ENCODE measurements around the gene PIM1. TPM values are rescaled to one million over a fixed set of nuclear protein-coding genes. Genes with fewer than 3 reads are reported as not detected.

PIM1 gene
- total and polyA plus RNA-seq, 10 donors: 22.1 to 176 (median 59.3) TPM

- 0 to 1% (median 1%) methylated on average over 2 to 92 of the region's 92 CpGs for WGBS, 5 donors
- H3K4me1 ChIP-seq: peaks cover 29 to 73% (median 67%) of the 10 kb centered on the region in 6 donors
These were observed 585 bp downstream of the PIM1 start for GRCh38 chr6:37170273-37171200.

DNA sequence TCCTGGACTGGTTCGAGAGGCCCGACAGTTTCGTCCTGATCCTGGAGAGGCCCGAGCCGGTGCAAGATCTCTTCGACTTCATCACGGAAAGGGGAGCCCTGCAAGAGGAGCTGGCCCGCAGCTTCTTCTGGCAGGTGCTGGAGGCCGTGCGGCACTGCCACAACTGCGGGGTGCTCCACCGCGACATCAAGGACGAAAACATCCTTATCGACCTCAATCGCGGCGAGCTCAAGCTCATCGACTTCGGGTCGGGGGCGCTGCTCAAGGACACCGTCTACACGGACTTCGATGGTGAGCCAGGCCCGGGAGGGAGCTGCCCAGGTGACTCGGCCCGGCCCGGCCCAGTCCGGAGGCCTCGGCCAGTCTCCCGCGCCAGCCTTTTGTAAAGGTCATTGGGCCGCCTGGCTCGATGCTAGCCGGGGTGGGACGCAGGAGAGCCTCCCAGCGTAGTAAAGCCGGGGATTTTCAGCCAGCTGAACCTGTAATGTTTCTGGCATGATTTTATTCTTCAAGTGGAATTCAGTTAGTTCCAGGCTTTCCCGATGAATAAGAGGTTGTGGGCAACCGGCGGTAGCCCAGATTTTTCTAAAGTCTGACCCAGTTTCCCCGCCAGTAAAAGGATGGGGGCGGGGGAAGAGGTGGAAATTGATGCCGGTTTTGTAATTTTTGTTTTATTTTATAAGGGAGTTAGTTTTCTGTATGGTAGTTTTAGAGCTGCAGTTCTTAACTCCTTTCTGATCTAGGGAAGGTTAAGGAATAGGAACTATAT, 1.4 kb downstream of the PIM1 start:
- Histone ChIP-seq H3K27ac (peak overlapping the region; percentile 58 to 96 (median 92)), H3K4me3 (peak overlapping the region; percentile 78 to 98 (median 92)), H3K36me3 (peaks cover 0 to 51% (median 32%) of the 10 kb centered on the region in 6 donors), H3K9me3 (no peaks in the 10 kb centered on the region), H3K27me3 (replicated peaks in 1 of 7) (peaks cover 0 to 9% (median 0%) of the 10 kb centered on the region in 7 donors), H3K4me1 (peaks cover 38 to 82% (median 76%) of the 10 kb centered on the region in 6 donors)
- 0 to 2% (median 1%) methylated on average over 35 to 45 of the region's 45 CpGs for WGBS, 5 donors
- peak in 2 of 3 donors; percentile 50 to 63 for TF ChIP-seq POLR2AphosphoS5 (IDR thresholded peaks at IDR 0.05)
- TF ChIP-seq CTCF (IDR thresholded peaks at IDR 0.05 in 8 of 11, conservative IDR thresholded peaks at IDR 0.05 in 3 of 11): no peak
- no peak for TF ChIP-seq POLR2A (IDR thresholded peaks at IDR 0.05)
- intact Hi-C loops (cut with DNase I; ENCODE audit: low total_unique reads): no loop called here
- peak; percentile 90 for DNase-seq

More at GRCh38 chr6:37170273-37171200, 585 bp downstream of the PIM1 start:
- Histone ChIP-seq H3K9me3 (no peaks in the 10 kb centered on the region), H3K36me3 (peaks cover 0 to 43% (median 30%) of the 10 kb centered on the region in 6 donors), H3K27me3 (replicated peaks in 1 of 7) (peaks cover 0 to 9% (median 0%) of the 10 kb centered on the region in 7 donors), H3K27ac (peak overlapping the region; percentile 58 to 96 (median 92)), H3K4me3 (peak overlapping the region; percentile 78 to 98 (median 92))
- no peak for DNase-seq
- intact Hi-C loops (cut with DNase I; ENCODE audit: low total_unique reads): no loop called here
- peak in 5 of 11 experiments; percentile 5 to 33 (median 28) for TF ChIP-seq CTCF (IDR thresholded peaks at IDR 0.05 in 8 of 11, conservative IDR thresholded peaks at IDR 0.05 in 3 of 11)
- TF ChIP-seq POLR2AphosphoS5 (IDR thresholded peaks at IDR 0.05): peak in 1 of 3 donors; percentile 5
- no peak for TF ChIP-seq POLR2A (IDR thresholded peaks at IDR 0.05)

DNA sequence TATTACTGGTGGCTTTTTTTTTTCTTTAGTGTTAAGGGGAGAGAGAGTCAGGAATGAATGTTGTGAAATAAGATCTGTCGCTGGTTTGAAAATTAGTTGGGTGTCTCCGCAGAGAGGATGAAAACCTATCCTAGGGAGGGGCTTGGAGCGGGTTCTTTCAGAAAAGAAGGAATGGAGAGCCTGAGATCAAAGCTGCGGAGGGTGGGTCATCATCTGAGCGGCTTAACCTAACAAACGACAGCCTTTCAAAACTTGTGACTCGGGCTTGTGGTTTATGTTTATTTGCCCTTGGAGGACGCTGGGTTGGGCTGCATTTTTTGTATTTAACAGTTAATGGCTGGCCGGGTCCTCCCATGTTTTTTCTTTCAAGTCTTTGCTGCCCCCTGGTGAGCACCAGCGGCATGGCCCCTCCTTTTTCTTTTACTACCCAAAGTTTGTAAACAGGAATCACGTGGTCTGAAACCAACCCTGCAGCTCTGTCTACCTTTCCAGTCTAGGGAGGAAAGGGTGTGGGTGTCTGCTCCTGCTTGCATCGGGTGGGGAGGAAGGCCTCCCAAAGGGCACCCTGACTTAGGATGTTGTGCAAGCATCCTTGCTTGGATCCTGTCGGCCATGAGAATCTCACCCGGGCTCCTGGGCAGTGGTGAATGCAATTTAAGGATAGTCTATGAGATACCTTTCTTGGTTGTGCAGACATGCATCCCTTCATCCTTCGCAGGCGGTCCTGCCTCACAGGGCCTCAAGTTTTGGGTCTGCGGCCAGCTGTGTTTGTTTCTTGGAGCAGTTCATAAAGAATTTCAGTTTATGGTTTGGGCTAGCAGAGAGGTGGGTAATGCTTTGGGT, 2.2 kb downstream of the PIM1 start:
- 4 to 8% (median 6%) methylated on average over 17 of the region's 17 CpGs for WGBS, 5 donors
- peaks cover 0 to 9% (median 0%) of the 10 kb centered on the region in 7 donors for H3K27me3 ChIP-seq (replicated peaks in 1 of 7)
- TF ChIP-seq CTCF (IDR thresholded peaks at IDR 0.05 in 8 of 11, conservative IDR thresholded peaks at IDR 0.05 in 3 of 11) (peak; percentile 75 to 99 (median 97)), POLR2AphosphoS5 (IDR thresholded peaks at IDR 0.05) (peak in 2 of 3 donors; percentile 43 to 72), POLR2A (IDR thresholded peaks at IDR 0.05) (no peak)
- peak overlapping the region; percentile 58 to 96 (median 92) for H3K27ac ChIP-seq
- peaks cover 0 to 51% (median 32%) of the 10 kb centered on the region in 6 donors for H3K36me3 ChIP-seq
- DNase-seq: peak; percentile 92
- H3K9me3 ChIP-seq: no peaks in the 10 kb centered on the region
- H3K4me3 ChIP-seq: peak overlapping the region; percentile 78 to 98 (median 92)
- intact Hi-C loops (cut with DNase I; ENCODE audit: low total_unique reads): loop anchor here (2.0 kb wide), 1 partner anchor 121 kb away; no protein-coding TSS in a partner anchor
- peaks cover 44 to 90% (median 84%) of the 10 kb centered on the region in 6 donors for H3K4me1 ChIP-seq
